Ramos (cell line): ENCODE results near the gene DCTN1.
"Not testable (repeated sequence)": the region's sequence is repeated elsewhere in the genome, so short reads cannot be mapped to it uniquely, and the experiment has no call there.

ENCODE experiments used
- in situ Hi-C: fragments of 300-500 bp; cut with MboI; formaldehyde crosslinking; loops from one replicate; pipeline ENCODE4 v1.14.3; 2022; ENCODE audit warnings: low sequenced_read_pairs; ENCODE audit not compliant: unreplicated experiment

The DCTN1 gene

DNA sequence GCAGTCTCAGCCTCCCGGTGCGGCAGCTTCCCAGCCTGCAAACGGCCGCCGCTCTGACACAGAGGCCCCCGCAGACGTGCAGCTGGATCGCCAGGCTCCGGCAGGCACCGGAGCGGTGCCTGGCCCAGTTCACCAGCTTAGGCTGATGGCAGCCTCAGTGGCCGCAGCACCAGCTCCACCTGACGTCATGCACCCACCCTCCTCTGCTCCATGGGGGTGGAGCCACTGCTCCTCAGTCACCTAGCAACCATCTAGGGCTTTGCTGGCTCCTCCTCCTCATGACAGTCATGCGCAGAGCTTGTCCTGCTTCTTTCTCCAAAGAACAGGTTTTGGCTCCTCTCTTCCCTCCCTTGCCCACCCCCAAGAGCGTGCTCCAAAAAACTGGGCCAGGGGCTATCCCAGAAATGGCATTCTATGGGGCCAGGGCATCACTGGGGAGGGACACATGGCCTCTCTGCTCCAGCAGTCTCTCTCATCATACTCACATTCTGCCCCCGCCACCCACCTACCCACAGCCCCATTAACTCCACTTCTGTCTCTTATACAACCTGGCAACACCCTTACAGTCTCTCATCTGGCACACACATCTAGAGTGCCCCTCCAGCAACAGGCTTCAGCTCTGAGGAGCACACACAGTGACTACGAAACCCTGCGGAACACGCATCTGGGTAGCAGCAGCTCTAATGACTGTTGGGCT lies 5.5 kb downstream of the DCTN1 start:
- in situ Hi-C loops = no loop called here

DNA sequence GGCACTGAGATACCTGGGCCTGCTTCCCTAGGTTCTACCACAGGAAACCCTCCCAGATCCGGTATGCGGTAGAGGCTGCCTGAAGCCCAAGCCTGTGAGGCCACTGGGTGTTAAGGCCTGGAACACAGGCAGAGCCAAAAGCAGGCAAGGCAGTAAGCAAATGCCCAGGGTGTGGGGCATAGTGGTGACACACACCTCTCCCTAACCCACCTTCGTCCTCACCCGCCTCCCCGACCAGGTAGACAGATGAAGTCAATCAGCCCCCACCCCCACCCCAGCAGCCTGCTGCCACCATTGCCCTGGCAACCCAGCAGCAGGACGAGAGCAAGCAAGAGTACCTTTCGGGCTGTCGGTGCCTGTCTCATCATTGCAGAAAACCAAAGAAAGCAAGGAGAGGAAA lies 6.1 kb downstream of the DCTN1 start:
- in situ Hi-C loops = no loop called here

DNA sequence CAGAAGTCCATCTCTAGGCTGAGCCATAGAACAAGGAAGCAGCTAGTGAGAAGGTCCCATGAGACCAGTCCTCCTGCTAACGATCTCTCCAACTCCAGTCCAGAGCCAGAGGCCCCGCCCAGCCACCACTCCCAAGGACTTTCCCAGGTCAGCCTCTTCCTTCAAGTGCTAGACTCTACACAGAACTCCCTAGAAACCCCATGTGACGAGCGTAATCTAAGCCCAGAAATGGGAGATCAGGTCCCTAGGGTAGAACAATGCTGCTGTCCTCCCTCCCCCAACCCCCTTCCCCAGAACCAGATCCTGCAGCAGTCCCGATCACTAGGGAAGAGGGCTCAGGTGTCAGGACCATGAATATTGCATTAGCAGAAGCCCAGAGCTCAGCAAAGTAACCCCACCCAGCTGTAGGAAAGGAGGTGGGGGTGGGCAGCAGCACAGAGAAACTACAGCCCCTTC lies 6.9 kb downstream of the DCTN1 start:
- in situ Hi-C loops = no loop called here

- in situ Hi-C loops = no loop called here
Observed at GRCh38 chr2:74372674-74373073, 7.4 kb downstream of the DCTN1 start.

- in situ Hi-C loops = no loop called here
Observed at GRCh38 chr2:74371421-74371820, 8.7 kb downstream of the DCTN1 start.

DNA sequence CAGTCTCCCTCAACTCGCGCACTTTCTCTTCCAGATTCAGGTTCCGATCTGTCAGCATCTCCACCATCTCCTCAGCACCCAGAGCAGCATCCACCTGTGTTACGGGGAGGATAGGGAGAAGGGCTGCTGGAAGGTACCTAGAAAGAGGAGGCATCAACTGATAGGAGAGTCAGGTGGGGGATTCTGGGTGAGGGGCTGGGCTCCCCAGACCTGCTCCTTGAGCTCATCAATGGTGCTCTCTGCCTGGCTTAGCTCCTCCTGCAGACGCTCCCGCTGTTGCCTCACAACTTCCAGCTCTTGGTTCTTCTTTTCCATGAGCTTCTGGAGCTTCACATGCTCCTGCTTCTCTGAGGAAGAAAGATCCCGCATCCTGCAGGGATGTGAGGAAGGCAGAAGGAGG lies 10.1 kb downstream of the DCTN1 start:
- in situ Hi-C loops = no loop called here

GRCh38 chr2:74368499-74368898 lies 11.6 kb downstream of the DCTN1 start:
- in situ Hi-C loops = no loop called here

GRCh38 chr2:74367789-74368188 lies 12.3 kb downstream of the DCTN1 start:
- in situ Hi-C loops = no loop called here

- in situ Hi-C loops = no loop called here
Observed at GRCh38 chr2:74366036-74366435, 14.1 kb downstream of the DCTN1 start.

DNA sequence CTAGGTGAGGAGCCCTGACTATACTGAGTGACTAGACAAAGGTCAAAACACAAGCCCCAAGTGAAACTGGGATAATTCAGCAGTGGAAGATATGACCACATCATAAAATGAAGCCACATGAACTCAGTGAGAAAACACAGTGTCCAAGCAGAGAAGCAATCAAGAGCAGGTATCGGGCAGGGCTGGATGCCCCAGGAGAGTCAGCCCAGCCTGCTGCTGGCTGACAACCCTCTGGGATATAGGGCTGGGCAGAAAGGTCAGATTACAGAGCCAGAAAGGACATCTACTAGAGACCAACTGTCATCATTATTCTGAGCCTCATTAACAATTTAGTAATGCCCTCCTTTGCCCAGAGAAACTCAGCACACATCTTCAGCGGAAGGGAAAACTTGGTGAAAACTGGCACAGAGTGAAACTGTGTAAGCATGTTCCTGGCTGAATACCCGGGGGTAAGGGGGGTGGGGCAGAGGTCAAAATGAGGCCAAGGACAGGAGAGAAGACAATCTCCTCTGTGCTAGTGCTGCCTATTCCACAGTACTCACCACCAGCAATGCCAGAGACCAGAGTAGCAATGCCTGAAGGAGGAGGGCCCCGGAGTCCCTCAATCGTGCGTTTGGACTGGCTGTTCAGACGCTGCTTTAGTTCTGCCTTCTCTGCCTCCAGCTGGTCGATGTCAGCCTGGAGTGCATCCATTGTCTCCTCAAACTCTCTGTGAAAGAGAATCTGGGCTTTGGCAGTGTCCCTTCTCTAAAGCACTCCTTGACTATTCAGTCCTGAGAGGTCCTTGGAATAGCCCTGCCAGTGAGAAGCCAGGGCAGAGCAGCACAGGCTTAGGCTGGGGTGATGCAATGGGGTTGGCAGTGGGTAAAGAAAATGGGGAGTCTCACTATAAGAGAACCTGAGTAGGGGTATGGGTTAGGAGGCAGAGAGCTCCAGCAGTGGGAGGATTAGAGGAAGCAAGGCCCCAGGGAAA lies 15.3 kb downstream of the DCTN1 start:
- in situ Hi-C loops = no loop called here

GRCh38 chr2:74361327-74361726 lies 18.8 kb downstream of the DCTN1 start:
- in situ Hi-C loops = no loop called here

DNA sequence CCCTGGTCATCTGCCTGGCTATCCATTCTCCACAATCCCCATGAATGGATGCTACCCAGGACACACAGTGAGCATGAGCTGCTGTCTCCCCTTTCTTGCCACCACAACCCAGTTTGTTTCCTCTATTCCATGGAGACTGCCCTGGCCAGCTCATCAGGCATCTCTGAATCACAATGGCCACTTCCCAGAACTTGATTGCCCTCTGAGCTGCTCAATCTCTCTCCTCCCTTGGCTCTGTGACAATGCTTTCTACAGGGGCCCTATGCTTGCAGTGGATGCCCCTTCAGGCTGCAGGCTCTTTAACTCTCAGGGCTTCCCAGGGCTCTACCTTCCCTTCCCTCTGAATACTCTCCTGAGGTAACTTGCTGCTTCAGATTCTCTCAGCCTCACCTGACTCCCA lies 22.5 kb downstream of the DCTN1 start:
- in situ Hi-C loops = no loop called here

- in situ Hi-C loops = no loop called here
Observed at GRCh38 chr2:74349889-74350288, 30.2 kb downstream of the DCTN1 start.

GRCh38 chr2:74347742-74348141 lies 32.4 kb downstream of the DCTN1 start:
- in situ Hi-C loops = no loop called here

DNA sequence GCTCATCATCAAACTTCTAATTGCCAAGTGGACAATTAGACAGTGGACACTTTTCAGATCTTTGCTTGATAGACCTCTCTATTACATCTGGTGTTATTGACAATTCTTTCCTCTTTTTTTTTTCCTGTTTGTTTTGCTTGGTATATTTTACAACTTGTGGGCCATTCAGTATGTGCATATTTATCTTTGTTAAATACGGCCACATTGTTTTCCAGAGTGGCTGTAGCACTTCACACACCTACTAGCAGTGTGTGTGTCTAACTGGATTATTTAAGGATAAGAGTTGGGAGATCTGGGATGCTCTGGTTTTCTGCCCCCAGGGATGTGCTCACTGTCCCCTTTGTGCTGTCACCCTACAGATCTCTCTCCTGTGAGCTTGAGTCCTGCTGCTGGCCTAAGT lies 32.8 kb downstream of the DCTN1 start:
- in situ Hi-C loops = no loop called here

GRCh38 chr2:74345272-74345943 lies 34.7 kb downstream of the DCTN1 start:
- in situ Hi-C loops = no loop called here

DNA sequence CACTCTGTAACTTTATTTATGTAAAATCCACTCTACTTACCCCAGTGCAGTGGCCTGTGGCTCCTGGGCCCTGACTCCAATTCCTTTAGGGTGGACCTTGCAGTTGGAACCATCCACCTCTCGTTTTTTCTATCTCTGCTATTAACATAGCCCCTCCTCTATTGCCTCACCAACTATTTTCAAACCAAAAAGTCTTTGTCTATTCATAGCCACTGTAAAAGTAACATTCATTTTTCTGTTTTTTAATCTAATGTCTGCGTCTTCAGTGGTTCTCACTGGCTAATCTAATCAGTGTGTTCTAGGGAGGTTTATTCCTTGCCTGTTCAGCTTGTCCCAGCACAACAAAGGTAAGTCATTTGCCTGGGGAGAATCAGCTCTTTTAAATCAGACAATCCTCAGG lies 36.8 kb downstream of the DCTN1 start, which contains the start of gene SLC4A5:
Gene SLC4A5 (minus strand): TSS at position 101 of the 400 bp plus-strand sequence. CDS start 28,393 bp downstream, outside the sequence.
- in situ Hi-C loops = no loop called here

- in situ Hi-C loops = not testable (repeated sequence)
Observed at GRCh38 chr2:74336227-74336626, 43.9 kb downstream of the DCTN1 start.

DNA sequence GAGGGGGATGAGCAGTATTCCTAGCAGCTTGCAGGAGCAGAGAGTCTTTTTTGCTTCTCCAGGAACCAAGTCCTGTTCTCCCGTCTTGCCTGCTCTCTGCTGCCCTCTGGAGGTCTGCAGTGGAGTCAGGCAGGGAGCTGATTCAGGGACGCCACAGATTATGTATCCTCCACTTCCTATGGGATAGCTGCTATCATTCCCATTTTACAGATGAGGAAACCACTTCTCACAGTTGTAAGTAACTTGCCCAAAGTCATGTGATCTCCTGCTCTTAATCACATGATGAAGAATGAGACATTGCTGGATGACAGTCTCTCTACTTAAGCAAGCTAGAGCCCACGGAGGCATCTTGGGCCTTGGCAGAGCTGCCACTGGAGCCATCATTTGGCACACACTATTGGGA lies 45.2 kb downstream of the DCTN1 start:
- in situ Hi-C loops = no loop called here

DNA sequence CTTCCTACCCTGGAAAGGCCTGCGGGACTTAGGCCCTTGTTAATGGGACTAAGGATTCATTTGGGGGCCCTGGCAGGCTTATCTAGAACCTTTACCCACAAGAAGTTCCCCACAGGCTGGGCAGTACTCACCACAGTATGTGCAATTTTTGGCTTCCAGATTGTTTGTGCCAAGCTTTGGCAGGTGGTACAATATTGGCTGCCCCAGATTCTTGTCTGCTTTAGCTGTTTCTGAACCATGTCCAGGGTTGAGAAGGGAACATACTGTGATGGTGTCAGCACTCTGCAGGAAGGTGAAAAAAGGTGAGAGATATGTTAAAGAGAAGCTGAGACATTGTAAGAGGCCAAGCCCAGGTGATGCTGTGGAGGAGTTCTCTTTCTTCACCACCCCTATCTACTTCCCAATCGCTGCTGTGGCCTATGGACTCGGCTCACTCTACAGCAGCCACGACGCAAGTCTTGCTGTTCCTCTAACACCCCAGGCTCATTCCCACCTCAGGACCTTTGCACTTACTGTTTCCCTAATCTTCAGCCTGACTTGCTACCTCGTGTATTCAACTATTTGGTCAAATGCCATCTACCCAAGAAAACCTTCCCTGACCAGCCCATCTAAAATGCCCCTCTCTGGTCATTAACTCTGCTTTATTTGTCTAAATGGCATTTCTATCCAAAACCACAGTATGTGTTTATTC lies 46.1 kb downstream of the DCTN1 start:
- in situ Hi-C loops = no loop called here
